ENCODE data around the gene RCCD1. TPM values are rescaled to one million over a fixed set of nuclear protein-coding genes. Genes with fewer than 3 reads are reported as not detected.

The RCCD1 gene
- total and polyA plus RNA-seq, 2 donors from 2014 or later: 11.6 TPM

GRCh38 chr15:90988296-90988695 lies 33.6 kb downstream of the RCCD1 start:
- Histone ChIP-seq H3K4me1 (ENCODE audit: control insufficient read depth in 2 of 3, insufficient read depth in 2 of 3, low read depth in 1 of 3, low read length in 3 of 3) (no peaks in the 10 kb centered on the region), H3K9me3 (ENCODE audit: control insufficient read depth in 2 of 3, insufficient read depth in 1 of 3, low read length in 3 of 3) (no peaks in the 10 kb centered on the region), H3K27me3 (ENCODE audit: control insufficient read depth, insufficient read depth, low read length) (no peaks in the 10 kb centered on the region), H3K27ac (ENCODE audit: low read depth in 2 of 2, low read length in 2 of 2) (no peak overlapping the region), H3K9ac (ENCODE audit: low read length in 3 of 3) (no peak overlapping the region), H3K36me3 (ENCODE audit: control insufficient read depth in 2 of 3, insufficient read depth in 3 of 3, low read length in 3 of 3) (no peaks in the 10 kb centered on the region), H3K4me3 (ENCODE audit: low read length in 3 of 3) (no peak overlapping the region)
- DNase-seq: no peak
- intact Hi-C loops (cut with DNase I): no loop called here
- FAIRE-seq: no peak
- TF ChIP-seq CTCF (IDR thresholded peaks at IDR 0.05; ENCODE audit: borderline replicate concordance, extremely low read depth, insufficient read depth): no peak

GRCh38 chr15:90989040-90989768 lies 34.5 kb downstream of the RCCD1 start:
- no peak for FAIRE-seq
- intact Hi-C loops (cut with DNase I): no loop called here
- TF ChIP-seq CTCF (IDR thresholded peaks at IDR 0.05; ENCODE audit: borderline replicate concordance, extremely low read depth, insufficient read depth): no peak

GRCh38 chr15:90990446-90990845 lies 35.8 kb downstream of the RCCD1 start:
- intact Hi-C loops (cut with DNase I): no loop called here
- FAIRE-seq (no peak), DNase-seq (no peak)
- H3K27ac ChIP-seq (ENCODE audit: low read depth in 2 of 2, low read length in 2 of 2): no peak overlapping the region
- H3K4me3 ChIP-seq (ENCODE audit: low read length in 3 of 3): no peak overlapping the region
- H3K9ac ChIP-seq (ENCODE audit: low read length in 3 of 3): no peak overlapping the region
- no peaks in the 10 kb centered on the region for H3K36me3 ChIP-seq (ENCODE audit: control insufficient read depth in 2 of 3, insufficient read depth in 3 of 3, low read length in 3 of 3)
- no peaks in the 10 kb centered on the region for H3K27me3 ChIP-seq (ENCODE audit: control insufficient read depth, insufficient read depth, low read length)
- TF ChIP-seq CTCF (IDR thresholded peaks at IDR 0.05; ENCODE audit: borderline replicate concordance, extremely low read depth, insufficient read depth): no peak
- H3K4me1 ChIP-seq (ENCODE audit: control insufficient read depth in 2 of 3, insufficient read depth in 2 of 3, low read depth in 1 of 3, low read length in 3 of 3): no peaks in the 10 kb centered on the region
- no peaks in the 10 kb centered on the region for H3K9me3 ChIP-seq (ENCODE audit: control insufficient read depth in 2 of 3, insufficient read depth in 1 of 3, low read length in 3 of 3)

More at GRCh38 chr15:90989040-90989768, 34.5 kb downstream of the RCCD1 start:
- Histone ChIP-seq H3K4me1 (ENCODE audit: control insufficient read depth in 2 of 3, insufficient read depth in 2 of 3, low read depth in 1 of 3, low read length in 3 of 3) (no peaks in the 10 kb centered on the region), H3K9ac (ENCODE audit: low read length in 3 of 3) (no peak overlapping the region), H3K27me3 (ENCODE audit: control insufficient read depth, insufficient read depth, low read length) (no peaks in the 10 kb centered on the region), H3K4me3 (ENCODE audit: low read length in 3 of 3) (no peak overlapping the region), H3K36me3 (ENCODE audit: control insufficient read depth in 2 of 3, insufficient read depth in 3 of 3, low read length in 3 of 3) (no peaks in the 10 kb centered on the region), H3K27ac (ENCODE audit: low read depth in 2 of 2, low read length in 2 of 2) (no peak overlapping the region), H3K9me3 (ENCODE audit: control insufficient read depth in 2 of 3, insufficient read depth in 1 of 3, low read length in 3 of 3) (no peaks in the 10 kb centered on the region)
- DNase-seq: no peak

Data from kidney (tissue), 14 donors.